Mammary epithelial cell (primary cell): ENCODE data around the gene PARD3.

Experiments used
- CTCF ChIP-seq, 2 donors: IDR thresholded peaks in 1 of 2; conservative IDR thresholded peaks in 1 of 2; 2 replicates each; pipeline ENCODE4 v1.5.1; 2011 to 2012; ENCODE audit warnings: inconsistent platforms in 2 of 2, low read length in 2 of 2, mild to moderate bottlenecking in 2 of 2, control low read depth in 1 of 2, low read depth in 1 of 2; ENCODE audit not compliant: insufficient read depth in 1 of 2; ENCODE audit errors: extremely low read depth in 1 of 2
- EZH2 ChIP-seq: IDR thresholded peaks from 2 replicates; pipeline ENCODE4 v1.6.1; 2012; ENCODE audit warnings: low read length, inconsistent platforms, borderline replicate concordance

- TF ChIP-seq CTCF (conservative IDR thresholded peaks at IDR 0.05 in 1 of 2, IDR thresholded peaks at IDR 0.05 in 1 of 2; ENCODE audit: extremely low read depth in 1 of 2, insufficient read depth in 1 of 2, low read depth in 1 of 2, low read length in 2 of 2) (no peak), EZH2 (no peak)
Observed at GRCh38 chr10:34150103-34150502, 665.0 kb downstream of the PARD3 start.
